Stimulated activated CD8-positive, alpha-beta memory T cell treated with anti-CD3 and anti-CD28 coated beads, Interleukin-12 subunit alpha, Interleukin-12 subunit beta, amount 100 ng/mL, for 1 hour (primary cell): Measurements from ENCODE around the gene TRPM7.
A peak's percentile ranks its signal among the peaks of the same experiment; 100 is the strongest.
"Not testable (repeated sequence)": the region's sequence is repeated elsewhere in the genome, so short reads cannot be mapped to it uniquely, and the experiment has no call there.

ENCODE experiments used
- DNase-seq: peaks from one replicate; pipeline ENCODE4 v3.0.0-alpha.2; 2020; ENCODE audit warnings: low read depth

The TRPM7 gene, protein sequence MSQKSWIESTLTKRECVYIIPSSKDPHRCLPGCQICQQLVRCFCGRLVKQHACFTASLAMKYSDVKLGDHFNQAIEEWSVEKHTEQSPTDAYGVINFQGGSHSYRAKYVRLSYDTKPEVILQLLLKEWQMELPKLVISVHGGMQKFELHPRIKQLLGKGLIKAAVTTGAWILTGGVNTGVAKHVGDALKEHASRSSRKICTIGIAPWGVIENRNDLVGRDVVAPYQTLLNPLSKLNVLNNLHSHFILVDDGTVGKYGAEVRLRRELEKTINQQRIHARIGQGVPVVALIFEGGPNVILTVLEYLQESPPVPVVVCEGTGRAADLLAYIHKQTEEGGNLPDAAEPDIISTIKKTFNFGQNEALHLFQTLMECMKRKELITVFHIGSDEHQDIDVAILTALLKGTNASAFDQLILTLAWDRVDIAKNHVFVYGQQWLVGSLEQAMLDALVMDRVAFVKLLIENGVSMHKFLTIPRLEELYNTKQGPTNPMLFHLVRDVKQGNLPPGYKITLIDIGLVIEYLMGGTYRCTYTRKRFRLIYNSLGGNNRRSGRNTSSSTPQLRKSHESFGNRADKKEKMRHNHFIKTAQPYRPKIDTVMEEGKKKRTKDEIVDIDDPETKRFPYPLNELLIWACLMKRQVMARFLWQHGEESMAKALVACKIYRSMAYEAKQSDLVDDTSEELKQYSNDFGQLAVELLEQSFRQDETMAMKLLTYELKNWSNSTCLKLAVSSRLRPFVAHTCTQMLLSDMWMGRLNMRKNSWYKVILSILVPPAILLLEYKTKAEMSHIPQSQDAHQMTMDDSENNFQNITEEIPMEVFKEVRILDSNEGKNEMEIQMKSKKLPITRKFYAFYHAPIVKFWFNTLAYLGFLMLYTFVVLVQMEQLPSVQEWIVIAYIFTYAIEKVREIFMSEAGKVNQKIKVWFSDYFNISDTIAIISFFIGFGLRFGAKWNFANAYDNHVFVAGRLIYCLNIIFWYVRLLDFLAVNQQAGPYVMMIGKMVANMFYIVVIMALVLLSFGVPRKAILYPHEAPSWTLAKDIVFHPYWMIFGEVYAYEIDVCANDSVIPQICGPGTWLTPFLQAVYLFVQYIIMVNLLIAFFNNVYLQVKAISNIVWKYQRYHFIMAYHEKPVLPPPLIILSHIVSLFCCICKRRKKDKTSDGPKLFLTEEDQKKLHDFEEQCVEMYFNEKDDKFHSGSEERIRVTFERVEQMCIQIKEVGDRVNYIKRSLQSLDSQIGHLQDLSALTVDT (N-terminal part only)

DNA sequence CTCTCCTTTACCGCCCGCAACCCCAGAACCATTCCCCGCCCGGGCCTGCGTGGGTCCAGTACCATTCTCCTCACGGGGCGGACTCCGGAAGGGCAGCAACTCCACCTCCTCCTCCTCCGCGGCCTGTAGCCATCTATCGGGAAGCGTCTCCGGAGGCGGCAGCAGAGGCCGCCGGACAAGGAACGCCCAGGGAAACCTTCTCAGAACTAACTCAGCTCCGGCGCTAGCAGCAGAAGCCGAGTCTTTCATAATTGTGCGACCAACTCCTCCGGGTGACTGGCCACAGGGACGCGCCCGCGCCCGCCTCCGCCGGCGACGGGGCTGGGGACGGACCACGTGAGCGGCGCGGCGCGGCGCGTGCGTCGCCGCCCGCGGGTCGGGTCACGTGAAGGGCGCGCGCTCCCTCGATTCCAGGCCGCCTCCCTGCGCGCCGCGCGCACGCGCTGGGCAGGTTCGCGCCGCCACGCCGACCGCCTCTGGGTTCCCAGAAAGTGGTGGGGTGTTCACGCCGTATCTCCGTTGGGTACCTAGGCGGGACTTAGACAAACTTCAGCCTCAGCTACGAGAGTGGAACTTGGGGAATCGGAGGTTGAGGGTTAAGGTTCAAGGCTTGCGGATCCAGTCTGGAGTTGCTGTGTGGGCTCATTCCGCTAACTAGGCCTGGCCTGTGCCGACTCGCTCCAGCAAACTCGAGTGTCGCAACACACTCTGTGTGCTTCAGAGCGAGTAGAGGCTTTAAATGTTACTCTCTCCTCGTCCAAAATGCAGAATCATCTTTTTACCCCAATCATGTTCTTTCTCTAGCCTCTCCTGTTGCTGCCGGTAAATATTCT is at the start of gene TRPM7:
TRPM7 (minus strand) TSS at position 329 of the 833 bp plus-strand sequence; CDS start at position 65, 264 bp downstream.
- DNase-seq: peak; percentile 77

DNA sequence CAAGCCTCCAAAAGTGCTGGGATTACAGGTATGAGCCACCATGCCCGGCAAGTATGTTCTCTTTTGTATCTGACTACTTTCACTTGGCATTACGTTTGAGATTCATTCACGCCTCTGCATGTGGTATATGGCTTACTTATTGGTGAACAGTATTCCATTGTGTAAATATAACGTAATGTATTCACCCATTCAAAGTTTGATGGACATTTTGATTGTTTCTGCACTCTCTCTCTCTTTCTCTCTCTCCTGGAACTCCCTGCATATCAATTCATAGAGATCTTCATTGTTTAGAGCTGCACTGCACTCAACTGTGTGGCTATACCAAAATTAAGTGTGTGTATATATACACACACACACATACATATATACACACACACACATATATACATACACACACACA is 48.6 kb upstream of the TRPM7 start:
- no peak for DNase-seq

DNA sequence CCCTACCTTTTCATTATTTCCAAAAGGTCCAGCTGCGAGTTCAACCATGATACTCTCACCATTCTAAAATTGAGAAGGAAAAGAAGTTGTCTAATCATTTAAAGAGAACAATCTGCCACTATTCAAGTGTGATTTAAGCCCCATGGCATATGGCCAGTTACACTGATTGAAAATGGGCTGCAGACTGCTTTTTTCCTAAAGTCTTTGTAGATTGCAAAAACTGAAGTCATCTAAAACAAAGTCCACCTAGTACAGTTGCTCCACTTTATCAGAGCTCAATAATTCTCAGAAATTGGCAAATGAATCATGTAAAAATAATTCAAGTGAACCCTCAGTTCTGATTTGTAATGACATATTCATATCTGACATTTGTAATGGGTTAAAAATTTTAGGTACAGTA is 39.7 kb upstream of the TRPM7 start:
- no peak for DNase-seq

DNA sequence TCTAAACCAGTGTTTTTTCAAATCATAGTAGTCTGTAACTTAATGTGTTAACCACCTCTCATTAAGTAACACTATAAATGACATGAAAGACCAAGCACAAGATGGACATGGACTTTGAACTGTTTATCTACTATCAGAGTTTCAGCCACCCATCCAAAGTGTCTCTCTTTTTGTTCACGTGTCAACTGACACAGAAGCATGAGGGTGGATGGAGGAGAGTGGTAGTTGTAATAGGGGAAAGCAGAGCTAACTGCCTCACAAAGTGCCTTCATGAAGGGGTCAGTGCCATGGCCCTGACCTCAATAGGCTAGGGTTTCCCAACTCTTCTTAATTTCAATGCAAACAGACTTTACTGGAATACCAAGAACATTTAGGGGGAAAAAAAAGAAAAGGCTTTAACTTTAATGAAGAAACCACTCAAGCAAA is 32.1 kb upstream of the TRPM7 start:
- no peak for DNase-seq

DNA sequence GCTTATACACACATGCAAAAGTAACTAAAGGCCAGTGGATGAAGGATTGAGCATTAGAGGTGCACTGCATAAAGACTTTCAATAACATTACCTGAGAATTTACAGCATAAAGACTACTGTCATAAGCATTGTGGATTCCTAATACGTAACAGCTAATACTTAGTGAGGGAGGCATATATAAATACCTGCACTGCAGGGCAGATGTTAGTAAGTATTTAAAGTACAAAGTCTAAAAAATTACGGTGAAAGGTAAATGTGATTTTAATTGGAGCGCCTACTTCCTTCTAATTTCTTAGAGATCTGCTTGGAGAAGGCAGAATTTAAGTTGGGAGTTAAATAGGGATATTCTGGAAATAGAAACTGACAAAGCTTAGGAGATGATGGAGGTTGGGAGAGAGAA is 25.4 kb upstream of the TRPM7 start:
- no peak for DNase-seq

DNA sequence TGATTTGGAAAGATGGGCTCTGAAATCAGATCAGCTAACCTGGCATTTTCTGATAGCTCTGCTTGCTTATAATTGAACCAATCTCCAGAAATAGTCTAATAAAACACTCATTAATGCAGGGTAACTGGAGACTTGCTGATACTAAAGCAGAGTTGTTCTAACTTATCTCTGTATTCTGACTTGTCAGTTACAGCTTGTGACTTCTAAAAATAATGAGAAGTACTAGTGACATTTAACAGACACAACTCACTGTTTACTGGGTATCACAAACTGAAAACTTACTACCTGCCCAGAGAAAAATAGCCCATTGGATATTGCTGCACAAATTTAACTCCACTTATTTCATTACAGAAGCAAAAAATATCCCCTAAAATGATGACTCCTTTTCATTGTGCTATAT is 24.0 kb upstream of the TRPM7 start:
- no peak for DNase-seq

DNA sequence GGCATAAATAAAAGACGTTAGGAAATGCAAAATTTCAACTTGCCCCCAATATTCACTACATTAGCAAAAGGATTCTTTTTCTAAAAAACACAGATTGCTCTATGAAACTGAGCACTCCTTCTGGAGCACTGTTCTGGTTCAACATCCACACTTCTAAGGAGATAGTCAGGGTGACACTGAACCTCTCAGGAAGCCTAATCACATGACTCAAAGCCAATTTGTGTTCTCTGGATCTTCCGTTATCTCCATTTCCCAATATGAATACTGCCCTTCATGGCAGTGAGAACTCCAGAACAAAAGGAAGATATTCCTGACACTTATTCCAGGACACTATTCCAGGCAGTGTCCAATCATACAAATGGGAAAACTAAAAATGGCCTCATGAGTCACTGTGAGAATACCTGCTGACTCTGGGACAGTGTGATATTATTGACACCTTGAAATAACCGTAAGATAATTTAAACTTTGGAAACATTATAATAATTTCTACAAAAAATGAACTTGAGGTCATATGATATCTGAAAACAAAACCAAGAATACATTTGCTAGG is 21.4 kb upstream of the TRPM7 start:
- DNase-seq: no peak

DNA sequence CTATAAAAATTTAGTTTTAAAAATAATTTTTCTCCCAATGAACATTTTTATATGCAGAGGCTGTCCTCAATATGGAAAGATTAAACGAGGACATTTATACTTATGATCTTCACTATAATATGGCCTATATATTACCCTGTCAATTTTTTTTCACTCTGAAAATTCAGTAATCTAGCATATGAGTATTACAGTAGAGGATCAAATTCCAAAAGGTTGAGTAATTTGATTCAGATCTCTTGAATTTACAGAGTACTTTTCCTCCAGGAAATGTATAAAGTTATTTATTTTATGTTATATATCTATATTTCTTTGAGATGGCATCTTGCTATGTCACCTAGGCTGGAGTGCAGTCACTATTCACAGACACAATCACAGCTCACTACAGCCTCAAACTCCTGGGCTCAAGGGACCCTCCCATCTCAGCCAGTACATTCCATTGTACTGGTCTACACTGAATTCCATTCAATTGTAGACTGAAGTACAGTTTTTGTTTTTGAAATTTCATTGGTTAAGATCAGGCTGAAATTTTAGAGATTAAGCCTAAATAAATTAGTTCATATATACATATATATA is 16.3 kb upstream of the TRPM7 start:
- DNase-seq: no peak

DNA sequence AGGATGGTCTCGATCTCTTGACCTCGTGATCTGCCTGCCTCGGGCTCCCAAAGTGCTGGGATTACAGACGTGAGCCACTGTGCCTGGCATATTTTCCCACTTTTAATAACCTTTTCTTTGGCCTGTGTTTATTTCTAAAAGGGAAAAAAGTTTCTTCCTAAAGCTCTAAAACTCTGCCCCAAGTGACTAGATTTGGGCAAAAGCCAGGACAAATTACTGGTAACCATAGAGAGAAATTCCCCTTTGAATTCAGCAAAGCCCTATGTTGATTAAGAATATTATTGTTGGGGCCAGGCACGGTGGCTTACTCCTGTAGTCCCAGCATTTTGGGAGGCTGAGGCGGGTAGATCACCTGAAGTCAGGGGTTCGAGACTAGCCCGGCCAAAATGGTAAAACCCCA is 11.5 kb upstream of the TRPM7 start:
- no peak for DNase-seq

DNA sequence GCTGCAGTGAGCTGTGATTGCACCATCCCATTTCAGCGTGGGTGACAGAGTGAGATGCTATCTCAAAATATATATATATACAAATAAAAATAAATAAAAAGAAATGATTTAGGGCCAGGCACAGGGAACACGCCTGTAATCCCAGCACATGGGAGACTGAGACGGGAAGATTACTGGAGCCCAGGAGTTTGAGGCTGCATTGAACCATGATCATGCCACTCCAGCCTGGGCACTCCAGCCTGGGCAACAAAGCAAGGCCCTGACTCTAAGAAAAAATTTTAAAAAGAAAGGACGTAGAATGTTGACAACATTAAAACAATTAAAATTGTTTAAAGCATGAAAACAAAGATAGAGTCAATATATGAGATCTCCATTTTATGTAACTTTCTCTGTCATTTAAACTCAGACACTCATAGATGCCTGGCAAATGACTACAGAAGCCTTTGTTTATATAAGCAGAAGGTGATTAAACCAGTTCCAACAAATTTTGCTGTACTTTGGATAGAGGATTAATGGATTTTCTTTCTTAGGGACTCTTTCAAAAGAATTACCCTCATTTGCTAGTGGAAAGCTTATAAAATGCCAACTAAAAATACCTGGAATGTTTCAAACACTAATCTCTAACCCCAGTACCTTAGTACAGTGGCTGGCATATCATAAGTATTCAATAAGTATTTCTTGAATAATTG is 10.7 kb upstream of the TRPM7 start:
- DNase-seq: no peak

DNA sequence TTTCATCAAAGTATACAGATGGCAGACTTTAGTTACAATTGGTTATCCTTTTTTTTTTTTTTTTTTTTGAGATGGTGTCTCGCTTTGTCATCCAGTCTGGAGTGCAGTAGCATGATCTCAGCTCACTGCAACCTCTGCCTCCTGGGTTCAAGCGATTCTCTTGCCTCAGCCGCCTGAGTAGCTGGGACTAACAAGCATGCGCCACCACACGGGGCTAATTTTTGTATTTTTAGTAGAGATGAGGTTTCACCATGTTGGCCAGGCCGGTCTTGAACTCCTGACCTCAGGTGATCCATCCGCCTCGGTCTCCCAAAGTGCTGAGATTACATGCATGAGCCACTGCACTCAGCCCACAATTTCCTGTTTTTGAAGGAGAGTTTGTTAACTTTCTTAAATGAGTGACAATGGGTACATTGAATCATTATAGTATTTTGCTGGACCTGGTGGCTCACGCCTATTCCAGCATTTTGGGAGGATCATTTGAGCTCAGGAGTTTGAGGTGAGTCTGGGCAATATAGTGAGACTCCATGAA is 8.1 kb upstream of the TRPM7 start:
- DNase-seq: not testable (repeated sequence)

DNA sequence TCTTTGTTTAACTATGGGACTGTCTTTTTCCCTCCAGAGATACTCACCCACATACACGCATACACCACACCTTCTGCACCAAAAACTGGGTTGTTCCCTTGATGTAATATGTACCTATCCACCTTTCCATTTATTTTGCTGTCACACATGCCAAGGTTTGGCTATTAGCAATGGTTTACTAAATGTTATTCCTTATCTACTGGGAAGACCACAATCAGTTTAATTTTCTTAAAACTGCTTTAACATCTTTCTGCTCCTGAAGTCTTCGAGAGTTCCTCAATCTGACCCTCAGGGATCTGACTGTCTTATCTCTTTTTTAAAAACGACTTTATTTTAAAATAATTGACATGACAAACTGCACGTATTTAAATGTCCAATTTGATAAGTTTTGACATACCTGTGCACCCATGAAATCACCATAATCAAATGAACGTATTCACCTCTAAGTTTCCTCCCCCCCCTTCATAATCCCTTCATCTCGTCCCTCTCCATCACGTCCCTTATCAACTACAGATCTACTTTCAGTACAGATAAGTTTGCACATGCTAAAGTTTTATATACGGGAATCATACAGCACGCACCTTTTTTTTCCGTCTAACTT is 805 bp upstream of the TRPM7 start:
- DNase-seq: no peak

DNA sequence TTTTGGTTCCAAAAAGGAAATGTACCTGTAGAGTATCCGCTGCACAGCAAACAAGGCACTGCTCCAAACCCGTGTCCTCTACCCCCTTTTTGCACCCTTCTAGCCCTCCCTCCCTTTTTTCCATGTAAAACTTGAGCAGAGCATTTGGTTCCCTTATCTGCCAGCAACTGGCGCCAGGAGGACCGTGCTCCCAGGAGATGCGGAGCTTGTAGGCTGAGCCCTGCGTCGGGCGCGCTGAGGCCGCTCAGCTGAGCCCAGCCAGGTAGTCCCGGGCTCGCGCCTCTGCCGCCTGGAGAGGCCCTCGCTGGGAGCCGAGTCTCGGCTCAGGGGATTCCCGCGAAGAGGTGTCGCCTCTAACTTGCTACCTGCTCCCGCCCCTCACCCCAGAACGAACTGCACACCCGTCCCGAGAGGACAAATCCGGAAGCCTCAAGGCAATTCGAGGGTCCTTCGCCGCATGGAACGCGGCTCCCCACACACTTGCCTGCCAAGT is 575 bp downstream of the TRPM7 start:
- DNase-seq: peak; percentile 52

DNA sequence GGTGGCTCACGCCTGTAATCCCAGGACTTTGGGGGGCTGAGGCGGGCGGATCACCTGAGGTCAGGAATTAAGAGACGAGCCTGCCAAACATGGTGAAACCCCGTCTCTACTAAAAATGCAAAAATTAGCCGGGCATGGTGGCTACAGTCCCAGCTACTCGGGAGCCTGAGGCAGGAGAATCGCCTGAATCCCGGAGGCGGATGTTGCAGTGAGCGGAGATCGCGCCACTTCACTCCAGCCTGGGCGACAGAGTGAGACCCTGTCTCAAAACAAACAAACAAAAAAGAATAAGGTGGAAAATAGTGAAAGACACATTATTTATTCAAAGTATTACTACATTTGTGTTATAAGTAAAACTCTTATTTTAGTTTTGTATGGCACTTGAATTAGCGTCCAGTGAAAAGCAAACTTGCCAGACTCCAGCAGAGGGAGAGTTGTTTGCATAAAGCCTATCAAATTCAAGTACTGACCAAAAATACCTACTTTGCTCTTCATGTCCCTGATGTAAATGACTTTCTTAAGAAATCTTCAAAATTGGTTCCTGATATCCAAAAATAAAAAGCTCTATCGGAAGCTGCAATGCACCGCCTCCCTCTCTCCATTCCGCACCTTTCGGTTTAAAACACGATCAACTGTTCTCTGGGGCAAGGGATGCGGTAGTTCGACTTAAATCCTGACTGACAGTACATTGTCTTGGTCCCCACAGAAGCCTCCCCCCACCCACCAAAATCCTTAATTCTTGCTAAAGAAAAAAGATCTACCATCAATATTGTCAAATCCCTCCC is 1.2 kb downstream of the TRPM7 start:
- no peak for DNase-seq

DNA sequence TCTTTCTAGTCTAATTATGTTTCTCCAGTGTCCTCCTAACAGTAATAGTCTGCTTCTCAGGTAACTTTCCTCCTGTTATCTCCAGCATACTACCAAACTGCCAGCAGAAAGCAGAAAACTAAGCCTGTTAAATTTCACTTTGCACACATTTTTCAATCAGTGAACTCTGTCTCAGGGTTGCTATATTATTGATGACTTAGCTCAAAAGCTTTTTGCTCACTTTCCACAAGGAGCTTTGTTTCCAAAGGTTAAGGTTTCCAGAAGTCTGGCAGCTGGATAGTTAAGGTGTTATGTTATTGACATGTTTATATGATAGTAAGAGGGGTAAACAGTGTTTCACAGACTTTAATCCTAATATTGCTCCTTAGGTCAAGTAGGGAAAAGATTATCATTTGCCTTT is 5.1 kb downstream of the TRPM7 start:
- no peak for DNase-seq

DNA sequence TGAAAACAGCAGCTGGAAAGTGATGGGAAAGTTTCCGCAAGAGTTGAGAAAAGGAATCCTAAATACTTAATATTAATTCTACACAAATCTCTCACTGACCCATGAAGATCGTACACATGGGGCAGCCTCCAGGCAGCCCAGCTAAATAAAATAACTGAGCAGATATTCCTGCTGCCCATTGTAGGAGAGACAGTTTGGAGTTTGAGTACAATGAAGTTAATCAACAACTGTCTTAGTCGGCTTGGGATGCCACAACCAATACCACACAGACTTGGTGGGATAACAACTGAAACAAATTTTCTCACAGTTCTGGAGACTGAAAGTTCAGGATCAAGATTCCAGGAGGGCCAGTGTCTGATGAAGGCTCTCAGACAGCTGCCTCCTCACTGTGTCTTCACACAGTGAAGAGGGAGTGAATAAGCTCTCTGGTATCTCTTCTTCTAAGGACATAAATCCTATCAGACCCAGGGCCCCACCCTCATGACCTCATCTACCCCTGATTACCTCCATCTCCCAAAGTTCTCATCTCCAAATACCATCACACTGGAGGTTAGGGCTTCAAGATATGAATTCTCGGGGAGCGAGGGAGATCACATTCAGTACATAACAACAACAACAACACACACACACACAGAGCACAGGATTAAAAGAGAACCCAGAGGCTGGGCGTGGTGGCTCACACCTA is 9.7 kb downstream of the TRPM7 start:
- no peak for DNase-seq

DNA sequence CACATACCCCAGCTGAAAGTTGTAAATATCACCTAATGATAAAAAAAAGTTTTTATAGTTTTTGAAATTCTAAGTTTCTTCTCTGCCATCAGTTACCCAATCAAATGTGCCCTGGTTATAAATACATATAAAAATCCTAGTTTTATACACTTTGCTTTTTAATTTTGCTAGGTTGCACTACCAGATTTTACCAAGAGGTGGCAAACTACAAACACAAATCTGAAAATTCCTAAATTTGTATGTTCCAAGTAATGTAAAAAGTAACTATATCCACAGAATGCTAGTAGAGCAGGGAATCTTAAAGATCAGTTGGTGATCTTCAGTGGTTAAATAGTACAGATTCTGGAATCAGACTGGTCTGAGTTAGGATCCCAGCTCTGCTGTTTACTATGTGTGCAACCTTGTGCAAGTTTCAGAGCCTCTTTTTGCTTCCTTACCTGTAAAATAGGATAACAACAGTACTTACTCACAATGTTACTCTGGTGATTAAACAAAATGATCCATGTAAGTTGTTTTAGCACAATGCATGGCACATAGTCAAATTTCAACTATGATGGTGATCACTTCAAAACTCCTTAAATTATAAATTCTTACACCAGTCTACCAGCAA is 11.0 kb downstream of the TRPM7 start:
- DNase-seq: no peak
